ENCODE results near the gene INTS11. TPM values are rescaled to one million over a fixed set of nuclear protein-coding genes. Genes with fewer than 3 reads are reported as not detected.

Gene INTS11
- total and polyA plus RNA-seq, 2 of the 8 experiments (the other 6 are each of a cell fraction or from before 2014, with no cell fraction given), result 113 to 243 TPM

DNA sequence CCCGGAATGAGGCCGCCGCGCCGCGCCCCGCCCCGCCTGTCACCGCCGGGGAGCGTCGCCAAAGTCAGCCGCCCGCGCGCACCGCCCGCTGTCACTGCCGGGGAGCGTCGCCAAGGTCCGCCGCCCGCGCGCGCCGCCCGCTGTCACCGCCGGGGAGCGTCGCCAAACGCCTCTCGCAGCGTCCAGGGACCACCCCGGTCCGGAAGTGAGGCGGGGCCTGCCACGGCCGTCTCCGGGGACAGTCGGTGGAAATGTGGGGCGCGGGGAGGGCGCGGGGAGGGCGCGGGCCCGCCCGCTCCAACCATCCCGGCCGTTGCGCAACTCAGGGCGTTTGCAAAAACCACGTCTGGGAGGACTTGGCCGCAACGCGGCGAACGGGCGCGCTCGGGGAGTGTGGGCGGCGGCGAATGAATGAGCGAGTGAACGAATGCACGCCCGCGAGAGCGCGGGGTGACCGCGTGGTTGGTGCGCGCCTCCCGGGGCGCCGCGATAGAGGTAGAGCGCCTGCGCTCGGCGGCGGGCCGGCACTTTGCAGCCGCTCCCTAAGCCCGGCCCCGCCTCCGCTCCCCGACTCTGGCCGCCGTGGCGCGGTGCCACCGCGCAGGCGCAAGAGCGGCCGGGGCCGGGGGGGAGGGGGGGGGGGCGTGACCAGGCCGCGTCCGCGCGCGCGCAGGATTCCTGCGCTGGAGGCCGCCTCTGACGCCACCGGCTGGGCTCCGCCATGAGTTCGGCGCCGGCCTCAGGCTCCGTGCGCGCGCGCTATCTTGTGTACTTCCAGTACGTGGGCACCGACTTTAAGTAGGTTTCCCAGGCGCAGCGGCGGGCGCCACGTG lies 16.3 kb downstream of the INTS11 start, which contains the start of the genes ACAP3 and PUSL1:
Gene ACAP3 (minus strand): TSS at position 8 of the 833 bp plus-strand sequence. CDS start 115 bp downstream, outside the sequence.
Gene PUSL1 (plus strand): TSS at position 675 of the 833 bp plus-strand sequence. CDS start 47 bp downstream, at position 722.
- no peak within 1 kb of the TSS; the same call in none of the 2 replicates for H4K8ac ChIP-seq (ENCODE audit: extremely low read depth, insufficient read depth, low read length)
- H2BK12ac ChIP-seq (ENCODE audit: low read depth, low read length), result peak within 1 kb of the TSS; percentile 75; the same call in 1 of the 2 replicates
- no peak within 1 kb of the TSS for H2BK120ac ChIP-seq (replicated peaks; ENCODE audit: low read depth, low read length)
- H4K20me1 ChIP-seq (replicated peaks in 1 of 2; ENCODE audit: control insufficient read depth in 1 of 2, insufficient read depth in 2 of 2, low read length in 2 of 2), result peaks cover 5 to 28% of the 10 kb centered on the region in 2 experiments
- H3K4me2 ChIP-seq (ENCODE audit: insufficient read depth in 1 of 2, low read depth in 2 of 2, low read length in 2 of 2), result peak within 1 kb of the TSS; percentile 66 to 95
- H3K4me1 ChIP-seq (replicated peaks in 1 of 4; ENCODE audit: control insufficient read depth in 3 of 4, insufficient read depth in 4 of 4, low read length in 3 of 4), result peaks cover 0 to 40% (median 31%) of the 10 kb centered on the region in 4 experiments; a peak in 6 of 7 replicates
- POLR2A ChIA-PET (ENCODE audit: partially characterized antibody), result no interaction called here
- H3K9ac ChIP-seq (replicated peaks in 1 of 4; ENCODE audit: extremely low read depth in 1 of 4, low read depth in 3 of 4, low read length in 3 of 4), result peak within 1 kb of the TSS; percentile 45 to 71 (median 60); a peak in 6 of 7 replicates
- FAIRE-seq (no peak), DNase-seq (ENCODE audit: low read depth in 1 of 2, low spot score in 2 of 2) (peak in 1 of 2 experiments; percentile 87)
- peaks cover 21% of the 10 kb centered on the region; the same call in 1 of the 2 replicates for H3K23me2 ChIP-seq (ENCODE audit: low read depth, low read length)
- H3K56ac ChIP-seq (replicated peaks; ENCODE audit: insufficient read length, low read depth, low read length), result peak within 1 kb of the TSS; percentile 46
- no peaks in the 10 kb centered on the region for H3K9me3 ChIP-seq (ENCODE audit: insufficient read depth in 2 of 2, low read depth in 1 of 2, low read length in 1 of 2)
- no peak within 1 kb of the TSS; the same call in 1 of the 2 replicates for H3K27ac ChIP-seq (ENCODE audit: low read depth, low read length)
- H2AK5ac ChIP-seq (ENCODE audit: low read depth, low read length), result no peak within 1 kb of the TSS
- peak within 1 kb of the TSS; percentile 83 for H4K5ac ChIP-seq (ENCODE audit: insufficient read length, low read depth, low read length)
- CTCF ChIA-PET (ENCODE audit: partially characterized antibody), result interaction anchor here (0.8 kb wide), 1 partner anchor 16 kb away, joined by 3 read pairs; no protein-coding TSS in a partner anchor
- H3K36me3 ChIP-seq (ENCODE audit: control insufficient read depth in 2 of 4, insufficient read depth in 4 of 4, low read length in 3 of 4), result peaks cover 5 to 25% (median 18%) of the 10 kb centered on the region in 4 experiments; a peak in 7 of 8 replicates
- WGBS, 2 experiments (ENCODE audit: extremely low coverage in 1 of 2, insufficient coverage in 1 of 2, insufficient read length in 1 of 2, insufficient replicate concordance in 2 of 2, low coverage in 1 of 2, low lambda C conversion rate in 2 of 2, missing lambda C conversion rate in 1 of 2), result 1% methylated on average over 64 of the region's 131 CpGs; no CpG with 5 or more reads in 1 of the 2 experiments
- peaks cover 4% of the 10 kb centered on the region for H3K79me1 ChIP-seq (ENCODE audit: low read depth, low read length)
- H3K18ac ChIP-seq (ENCODE audit: extremely low read depth, low read length), result peak within 1 kb of the TSS; percentile 60
- H3K79me2 ChIP-seq (ENCODE audit: control insufficient read depth in 1 of 2, insufficient read depth in 2 of 2, low read length in 2 of 2), result peaks cover 0 to 6% of the 10 kb centered on the region in 2 experiments; a peak in 1 of 4 replicates
- H2BK5ac ChIP-seq (ENCODE audit: low read depth, low read length), result peak within 1 kb of the TSS; percentile 66; the same call in 1 of the 2 replicates
- peak within 1 kb of the TSS; percentile 70; the same call in 1 of the 2 replicates for H2AFZ ChIP-seq (ENCODE audit: low read length)
- H3K4ac ChIP-seq (replicated peaks; ENCODE audit: insufficient read length, low read depth, low read length), result peak within 1 kb of the TSS; percentile 69
- peak within 1 kb of the TSS; percentile 85 for H4K91ac ChIP-seq (replicated peaks; ENCODE audit: insufficient read length, low read length)
- H3K14ac ChIP-seq (ENCODE audit: insufficient read length), result no peak within 1 kb of the TSS
- no peak within 1 kb of the TSS for H2BK20ac ChIP-seq (ENCODE audit: low read length)
- peak within 1 kb of the TSS; percentile 77 to 98 (median 87) for H3K4me3 ChIP-seq (ENCODE audit: extremely low read depth in 1 of 4, insufficient read depth in 2 of 4, low read depth in 3 of 4, low read length in 4 of 4)
- peaks cover 0 to 4% (median 1%) of the 10 kb centered on the region in 4 experiments; a peak in 1 of 7 replicates for H3K27me3 ChIP-seq (replicated peaks in 1 of 4; ENCODE audit: control insufficient read depth in 3 of 4, extremely low read depth in 1 of 4, insufficient read depth in 3 of 4, low read length in 3 of 4)
- 0 out of 2 replicates have a peak within 1 kb of the TSS, but pooled peaks have one; percentile 21 for H2BK15ac ChIP-seq (ENCODE audit: low read length)
- peak within 1 kb of the TSS; percentile 59 for H3K23ac ChIP-seq (ENCODE audit: insufficient read length)
- TF ChIP-seq POLR2AphosphoS5 (IDR thresholded peaks at IDR 0.05; ENCODE audit: low read depth, low read length), result 0 out of 2 replicates have a peak, but pooled peaks have one; percentile 20
- no peak for TF ChIP-seq TCF12 (IDR thresholded peaks at IDR 0.05; ENCODE audit: low read depth, low read length)
- no peak for TF ChIP-seq EP300 (IDR thresholded peaks at IDR 0.05; ENCODE audit: borderline replicate concordance in 1 of 2, low read depth in 2 of 2, low read length in 2 of 2)
- peak; percentile 99 for TF ChIP-seq CEBPB (IDR thresholded peaks at IDR 0.05; ENCODE audit: low read depth, low read length)
- no peak for TF ChIP-seq TAF7 (optimal IDR thresholded peaks at IDR 0.05; ENCODE audit: borderline replicate concordance, low read depth, low read length)
- TF ChIP-seq, protein P1, sequence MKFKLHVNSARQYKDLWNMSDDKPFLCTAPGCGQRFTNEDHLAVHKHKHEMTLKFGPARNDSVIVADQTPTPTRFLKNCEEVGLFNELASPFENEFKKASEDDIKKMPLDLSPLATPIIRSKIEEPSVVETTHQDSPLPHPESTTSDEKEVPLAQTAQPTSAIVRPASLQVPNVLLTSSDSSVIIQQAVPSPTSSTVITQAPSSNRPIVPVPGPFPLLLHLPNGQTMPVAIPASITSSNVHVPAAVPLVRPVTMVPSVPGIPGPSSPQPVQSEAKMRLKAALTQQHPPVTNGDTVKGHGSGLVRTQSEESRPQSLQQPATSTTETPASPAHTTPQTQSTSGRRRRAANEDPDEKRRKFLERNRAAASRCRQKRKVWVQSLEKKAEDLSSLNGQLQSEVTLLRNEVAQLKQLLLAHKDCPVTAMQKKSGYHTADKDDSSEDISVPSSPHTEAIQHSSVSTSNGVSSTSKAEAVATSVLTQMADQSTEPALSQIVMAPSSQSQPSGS (IDR thresholded peaks at IDR 0.05; ENCODE audit: low read length), result 0 out of 2 replicates have a peak, but pooled peaks have one; percentile 30
- TF ChIP-seq SP1 (IDR thresholded peaks at IDR 0.05; ENCODE audit: low read depth, low read length), result no peak
- TF ChIP-seq HDAC2 (IDR thresholded peaks at IDR 0.05; ENCODE audit: borderline replicate concordance in 1 of 2, low read depth in 2 of 2, low read length in 2 of 2), result peak in 1 of 2 experiments; percentile 39; a peak in 1 of 4 replicates

All from H1 (cell line).